Gastroesophageal sphincter (tissue), 3 donors: ENCODE measurements around the gene CMTM7.

Source experiments
- CTCF ChIP-seq, 4 experiments: fragments of 200-600 bp in 2 of 4; fragments of 450-650 bp in 2 of 4; sonication (generic) in 1 of 4; IDR thresholded peaks; one replicate each; pipeline ENCODE4 v1.5.1; 2017 to 2019; ENCODE audit warnings: antibody characterized with exemption in 4 of 4, mild to moderate bottlenecking in 2 of 4, moderate library complexity in 2 of 4
- POLR2A ChIP-seq, 2 donors: fragments of 450-650 bp; IDR thresholded peaks; one replicate each; pipeline ENCODE4 v1.6.1; 2017; ENCODE audit warnings: antibody characterized with exemption in 2 of 2, mild to moderate bottlenecking in 2 of 2, moderate library complexity in 1 of 2
- POLR2AphosphoS5 ChIP-seq: sonication (generic); formaldehyde crosslinking; IDR thresholded peaks from one replicate; pipeline ENCODE4 v1.6.1; 2017; ENCODE audit warnings: antibody characterized with exemption

GRCh38 chr3:32501783-32502117, 110.1 kb downstream of the CMTM7 start:
- TF ChIP-seq POLR2A (IDR thresholded peaks at IDR 0.05) (no peak), CTCF (IDR thresholded peaks at IDR 0.05) (no peak), POLR2AphosphoS5 (no peak)
